GM12878 (cell line): Measurements from ENCODE around the gene C1GALT1. TPM values are rescaled to one million over a fixed set of nuclear protein-coding genes. Genes with fewer than 3 reads are reported as not detected.

Experiments
- ATAC-seq: fragments of 200-7000 bp; cut with Tn5 transposase; 3 replicates; pipeline ENCODE4 v1.9.1; 2020; ENCODE audit warnings: mild to moderate bottlenecking, moderate library complexity
- BruUV-seq: library from RNA; stranded (reverse); fragments of 400-500 nt; replicated peaks from 2 replicates; lab custom pipeline; 2021; lab: Mats Ljungman, UMichigan
- CTCF ChIA-PET: fragments of 300-600 bp; sonication (Branson Sonifier 250); formaldehyde crosslinking; extraction: SDS; loops from one replicate; lab custom pipeline; 2021; ENCODE audit warnings: inconsistent platforms; lab: Yijun Ruan, JAX
- POLR2A ChIA-PET: fragments of 350-600 bp; formaldehyde crosslinking; extraction: SDS; loops from one replicate; lab custom pipeline; 2021; ENCODE audit warnings: inconsistent platforms; lab: Charles Lee
- RAD21 ChIA-PET: fragments of 300-600 bp; sonication (Branson Sonifier 250); formaldehyde crosslinking; loops from one replicate; lab custom pipeline; 2023; ENCODE audit warnings: antibody characterized with exemption; ENCODE audit not compliant: unreplicated experiment; lab: Charles Lee
- SMC1A ChIA-PET: fragments of 300-600 bp; sonication (Branson Sonifier 250); formaldehyde crosslinking; loops from one replicate; lab custom pipeline; 2023; ENCODE audit not compliant: unreplicated experiment, uncharacterized antibody; lab: Charles Lee
- DNase-seq: peaks from one replicate; pipeline ENCODE4 v3.0.0-alpha.2; 2011; ENCODE audit warnings: low read depth, low spot score
- FAIRE-seq: peaks from 3 replicates; lab custom pipeline; 2011; peaks lifted over from hg19 to GRCh38; lab: Jason Lieb, UNC
- H2AFZ ChIP-seq: 2 replicates; pipeline ENCODE4 v1.6.0; 2011; ENCODE audit warnings: low read depth, low read length, control low read depth; ENCODE audit not compliant: control insufficient read depth
- H3K27ac ChIP-seq: 2 replicates; pipeline ENCODE4 v1.5.1; 2011; ENCODE audit warnings: control low read depth; ENCODE audit not compliant: control insufficient read depth, insufficient read depth
- H3K27me3 ChIP-seq, 2 experiments: replicated peaks in 1 of 2; 2 replicates each; pipeline versions ENCODE4 v1.6.0 to v1.6.1; 2011; ENCODE audit warnings: low read length in 1 of 2; ENCODE audit not compliant: control insufficient read depth in 2 of 2, insufficient read depth in 2 of 2
- H3K36me3 ChIP-seq, 2 experiments: 2 replicates each; pipeline ENCODE4 v1.5.1; 2011; ENCODE audit warnings: low read length in 1 of 2; ENCODE audit not compliant: control insufficient read depth in 2 of 2, insufficient read depth in 2 of 2
- H3K4me1 ChIP-seq: 2 replicates; pipeline ENCODE4 v1.6.1; 2011; ENCODE audit warnings: mild to moderate bottlenecking, low read length, moderate library complexity, mixed read lengths; ENCODE audit not compliant: control insufficient read depth, insufficient read depth
- H3K4me2 ChIP-seq: 2 replicates; pipeline ENCODE4 v1.6.0; 2011; ENCODE audit warnings: control low read depth; ENCODE audit not compliant: control insufficient read depth, insufficient read depth
- H3K4me3 ChIP-seq: fragments of 200-600 bp; sonication (generic); 2 replicates; pipeline ENCODE4 v1.5.1; 2016
- H3K79me2 ChIP-seq: 2 replicates; pipeline ENCODE4 v1.6.0; 2011; ENCODE audit warnings: low read length; ENCODE audit not compliant: control insufficient read depth, insufficient read depth
- H3K9ac ChIP-seq: 2 replicates; pipeline ENCODE4 v1.8.0; 2011; ENCODE audit warnings: low read length, control low read depth, mixed read lengths; ENCODE audit not compliant: control insufficient read depth, insufficient read depth
- H3K9me3 ChIP-seq: replicated peaks from 3 replicates; pipeline ENCODE4 v1.5.1; 2011; ENCODE audit warnings: mild to moderate bottlenecking, low read length; ENCODE audit not compliant: control insufficient read depth, insufficient read depth
- H4K20me1 ChIP-seq: 2 replicates; pipeline ENCODE4 v1.6.0; 2011; ENCODE audit not compliant: control insufficient read depth, insufficient read depth
- BCL11A ChIP-seq: IDR thresholded peaks from 2 replicates; pipeline ENCODE4 v1.6.1; 2011; ENCODE audit warnings: low read depth, low read length
- HDAC2 ChIP-seq: fragments of 200-600 bp; sonication (generic); IDR thresholded peaks from 2 replicates; pipeline ENCODE4 v1.6.1; 2017
- RBBP5 ChIP-seq: fragments of 200-600 bp; sonication (generic); conservative IDR thresholded peaks from 2 replicates; pipeline ENCODE4 v1.6.1; 2016
- RFX5 ChIP-seq: IDR thresholded peaks from 2 replicates; pipeline ENCODE4 v1.6.1; 2011; ENCODE audit warnings: low read depth, low read length, improper control_type of control experiment
- ZZZ3 ChIP-seq: IDR thresholded peaks from 2 replicates; pipeline ENCODE4 v1.6.1; 2011; ENCODE audit warnings: low read depth; ENCODE audit not compliant: control insufficient read depth, insufficient read length
- WGBS: methylation state at CpG from one replicate; pipeline ENCODE4 v1.1.6; 2016; ENCODE audit warnings: low lambda C conversion rate; ENCODE audit not compliant: insufficient replicate concordance, insufficient coverage; ENCODE audit errors: missing lambda C conversion rate; 5-methylcytosine and 5-hydroxymethylcytosine counted together
- in situ Hi-C: fragments of 300-500 bp; cut with MboI; formaldehyde crosslinking; loops from 9 replicates; pipeline ENCODE4 v1.14.3; 2018; ENCODE audit warnings: mixed read lengths
- intact Hi-C: fragments of 100-400 bp; cut with micrococcal nuclease; formaldehyde crosslinking; loops from one replicate; pipeline ENCODE4 v1.14.2; 2022; ENCODE audit not compliant: unreplicated experiment
- polyA plus RNA-seq, 11 experiments: library from polyadenylated mRNA; depleted of rRNA in 4 of 11; unstranded in 6 of 11; stranded (reverse) in 5 of 11; fragments of >200 nt; fragmentation: Nextera tagmentation in 4 of 11; fragmentation: Illumina TruSeq in 1 of 11; extraction: Ambion mirVana in 4 of 11; extraction: Trizol in 1 of 11; gene quantifications; 1 replicate in 1 of 11; 2 replicates in 10 of 11; pipeline versions ENCODE4 v1.2.1 to v1.2.3, GENCODE V29; 2011 to 2016; ENCODE audit warnings: inconsistent platforms in 2 of 11, missing spikeins in 2 of 11, low read depth in 1 of 11
- total RNA-seq, 4 experiments: library from RNA; depleted of rRNA in 3 of 4; stranded (reverse); fragments of >200 nt in 3 of 4; fragmentation: Illumina TruSeq in 1 of 4; extraction: Trizol in 1 of 4; gene quantifications; 2 replicates each; pipeline versions ENCODE4 v1.2.1 to v1.2.3, GENCODE V29; 2013 to 2021
- TF ChIP-seq, protein P1 (sequence below): fragments of 450-650 bp; IDR thresholded peaks from 2 replicates; pipeline ENCODE4 v1.6.1; 2017; ENCODE audit warnings: low read depth, mild to moderate bottlenecking, moderate library complexity
- TF ChIP-seq, protein P2 (sequence below): fragments of 450-650 bp; IDR thresholded peaks from 2 replicates; pipeline ENCODE4 v1.6.1; 2016; ENCODE audit warnings: mild to moderate bottlenecking, moderate library complexity, borderline replicate concordance

Gene C1GALT1
- total and polyA plus RNA-seq, 10 of the 15 experiments (the other 5 are each of a cell fraction or from before 2014, with no cell fraction given): 1.6 to 25.0 (median 8.5) TPM

DNA sequence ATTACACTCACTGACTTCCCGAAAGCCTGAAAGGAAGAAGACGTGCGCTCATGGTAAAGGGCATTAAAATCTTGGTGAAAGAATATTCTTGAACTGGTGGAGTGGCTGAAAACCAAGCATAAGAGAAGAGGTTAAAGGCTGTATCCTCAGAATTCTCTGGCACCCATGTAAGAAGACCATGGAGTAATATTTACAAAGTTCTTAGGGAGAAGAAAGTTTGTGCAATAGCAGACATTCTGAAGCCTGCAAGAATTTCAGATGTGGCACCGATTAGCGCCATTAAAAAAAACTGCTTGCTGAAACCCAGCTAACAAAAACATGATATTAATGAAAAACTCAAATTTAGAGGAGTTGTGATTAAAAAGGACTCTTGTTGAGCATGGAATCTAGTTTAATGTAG lies 44.1 kb downstream of the C1GALT1 start (continued):
- TF ChIP-seq, protein P1, sequence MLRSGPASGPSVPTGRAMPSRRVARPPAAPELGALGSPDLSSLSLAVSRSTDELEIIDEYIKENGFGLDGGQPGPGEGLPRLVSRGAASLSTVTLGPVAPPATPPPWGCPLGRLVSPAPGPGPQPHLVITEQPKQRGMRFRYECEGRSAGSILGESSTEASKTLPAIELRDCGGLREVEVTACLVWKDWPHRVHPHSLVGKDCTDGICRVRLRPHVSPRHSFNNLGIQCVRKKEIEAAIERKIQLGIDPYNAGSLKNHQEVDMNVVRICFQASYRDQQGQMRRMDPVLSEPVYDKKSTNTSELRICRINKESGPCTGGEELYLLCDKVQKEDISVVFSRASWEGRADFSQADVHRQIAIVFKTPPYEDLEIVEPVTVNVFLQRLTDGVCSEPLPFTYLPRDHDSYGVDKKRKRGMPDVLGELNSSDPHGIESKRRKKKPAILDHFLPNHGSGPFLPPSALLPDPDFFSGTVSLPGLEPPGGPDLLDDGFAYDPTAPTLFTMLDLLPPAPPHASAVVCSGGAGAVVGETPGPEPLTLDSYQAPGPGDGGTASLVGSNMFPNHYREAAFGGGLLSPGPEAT: no peak
- TF ChIP-seq, protein P2, sequence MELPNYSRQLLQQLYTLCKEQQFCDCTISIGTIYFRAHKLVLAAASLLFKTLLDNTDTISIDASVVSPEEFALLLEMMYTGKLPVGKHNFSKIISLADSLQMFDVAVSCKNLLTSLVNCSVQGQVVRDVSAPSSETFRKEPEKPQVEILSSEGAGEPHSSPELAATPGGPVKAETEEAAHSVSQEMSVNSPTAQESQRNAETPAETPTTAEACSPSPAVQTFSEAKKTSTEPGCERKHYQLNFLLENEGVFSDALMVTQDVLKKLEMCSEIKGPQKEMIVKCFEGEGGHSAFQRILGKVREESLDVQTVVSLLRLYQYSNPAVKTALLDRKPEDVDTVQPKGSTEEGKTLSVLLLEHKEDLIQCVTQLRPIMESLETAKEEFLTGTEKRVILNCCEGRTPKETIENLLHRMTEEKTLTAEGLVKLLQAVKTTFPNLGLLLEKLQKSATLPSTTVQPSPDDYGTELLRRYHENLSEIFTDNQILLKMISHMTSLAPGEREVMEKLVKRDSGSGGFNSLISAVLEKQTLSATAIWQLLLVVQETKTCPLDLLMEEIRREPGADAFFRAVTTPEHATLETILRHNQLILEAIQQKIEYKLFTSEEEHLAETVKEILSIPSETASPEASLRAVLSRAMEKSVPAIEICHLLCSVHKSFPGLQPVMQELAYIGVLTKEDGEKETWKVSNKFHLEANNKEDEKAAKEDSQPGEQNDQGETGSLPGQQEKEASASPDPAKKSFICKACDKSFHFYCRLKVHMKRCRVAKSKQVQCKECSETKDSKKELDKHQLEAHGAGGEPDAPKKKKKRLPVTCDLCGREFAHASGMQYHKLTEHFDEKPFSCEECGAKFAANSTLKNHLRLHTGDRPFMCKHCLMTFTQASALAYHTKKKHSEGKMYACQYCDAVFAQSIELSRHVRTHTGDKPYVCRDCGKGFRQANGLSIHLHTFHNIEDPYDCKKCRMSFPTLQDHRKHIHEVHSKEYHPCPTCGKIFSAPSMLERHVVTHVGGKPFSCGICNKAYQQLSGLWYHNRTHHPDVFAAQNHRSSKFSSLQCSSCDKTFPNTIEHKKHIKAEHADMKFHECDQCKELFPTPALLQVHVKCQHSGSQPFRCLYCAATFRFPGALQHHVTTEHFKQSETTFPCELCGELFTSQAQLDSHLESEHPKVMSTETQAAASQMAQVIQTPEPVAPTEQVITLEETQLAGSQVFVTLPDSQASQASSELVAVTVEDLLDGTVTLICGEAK: no peak

DNA sequence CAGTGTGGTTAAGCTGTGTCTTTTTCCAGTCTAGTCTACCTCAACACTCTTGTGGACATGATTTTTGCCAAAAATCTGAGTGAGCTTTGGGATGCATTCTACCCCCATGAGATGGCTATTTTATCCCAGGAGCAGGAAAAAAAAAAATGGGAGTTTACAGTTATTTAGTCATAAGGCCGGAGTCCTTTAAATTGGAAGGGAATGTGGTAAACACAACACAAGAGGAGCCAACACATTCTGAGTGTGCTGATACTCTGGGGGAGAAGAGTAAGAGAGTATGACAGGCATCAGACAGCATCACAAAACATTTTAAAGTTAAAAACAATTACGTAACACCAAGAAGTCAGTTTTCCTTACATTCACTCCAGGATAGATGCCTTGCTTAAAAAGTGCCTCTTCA lies 46.1 kb downstream of the C1GALT1 start:
- H3K79me2 ChIP-seq: no peaks in the 10 kb centered on the region; the same call in 1 of the 2 replicates
- ChIA-PET CTCF (interaction anchor here (1.0 to 1.2 kb wide), 2 partner anchors 46 to 74 kb away, joined by 3 read pairs; partner anchors contain the start of gene C1GALT1), POLR2A (no interaction called here), RAD21 (no interaction called here), SMC1A (interaction anchor here (1.1 to 2.1 kb wide), 2 partner anchors 14 to 47 kb away, joined by 3 to 6 read pairs; partner anchors contain the start of gene C1GALT1)
- H3K36me3 ChIP-seq: no peaks in the 10 kb centered on the region
- 98% methylated on average over 2 of the region's 2 CpGs for WGBS
- intact Hi-C loops (no loop called here), in situ Hi-C loops (no loop called here)
- FAIRE-seq (no peak), DNase-seq (no peak), ATAC-seq (no peak)
- H3K9ac ChIP-seq: no peak overlapping the region
- no peaks in the 10 kb centered on the region for H3K4me1 ChIP-seq
- no peak overlapping the region for H3K4me2 ChIP-seq
- 0 out of 3 replicates have a peak, but pooled peaks cover 2% of the 10 kb centered on the region for H3K9me3 ChIP-seq
- no TSS peak for BruUV-seq
- H4K20me1 ChIP-seq: no peaks in the 10 kb centered on the region
- H2AFZ ChIP-seq: no peak overlapping the region
- TF ChIP-seq HDAC2 (no peak), BCL11A (no peak), ZZZ3 (no peak), RFX5 (no peak), RBBP5 (no peak)
- H3K27me3 ChIP-seq: no peaks in the 10 kb centered on the region
- no peak overlapping the region for H3K4me3 ChIP-seq
- H3K27ac ChIP-seq: no peak overlapping the region
